GM12878 (cell line): Measurements from ENCODE around the gene SORCS2. TPM values are rescaled to one million over a fixed set of nuclear protein-coding genes. Genes with fewer than 3 reads are reported as not detected.

Source experiments
- ATAC-seq: fragments of 200-7000 bp; cut with Tn5 transposase; 3 replicates; pipeline ENCODE4 v1.9.1; 2020; ENCODE audit warnings: mild to moderate bottlenecking, moderate library complexity
- BruUV-seq: library from RNA; stranded (reverse); fragments of 400-500 nt; replicated peaks from 2 replicates; lab custom pipeline; 2021; lab: Mats Ljungman, UMichigan
- CTCF ChIA-PET: fragments of 300-600 bp; sonication (Branson Sonifier 250); formaldehyde crosslinking; extraction: SDS; loops from one replicate; lab custom pipeline; 2021; ENCODE audit warnings: inconsistent platforms; lab: Yijun Ruan, JAX
- POLR2A ChIA-PET: fragments of 350-600 bp; formaldehyde crosslinking; extraction: SDS; loops from one replicate; lab custom pipeline; 2021; ENCODE audit warnings: inconsistent platforms; lab: Charles Lee
- RAD21 ChIA-PET: fragments of 300-600 bp; sonication (Branson Sonifier 250); formaldehyde crosslinking; loops from one replicate; lab custom pipeline; 2023; ENCODE audit warnings: antibody characterized with exemption; ENCODE audit not compliant: unreplicated experiment; lab: Charles Lee
- SMC1A ChIA-PET: fragments of 300-600 bp; sonication (Branson Sonifier 250); formaldehyde crosslinking; loops from one replicate; lab custom pipeline; 2023; ENCODE audit not compliant: unreplicated experiment, uncharacterized antibody; lab: Charles Lee
- DNase-seq: peaks from one replicate; pipeline ENCODE4 v3.0.0-alpha.2; 2011; ENCODE audit warnings: low read depth, low spot score
- FAIRE-seq: peaks from 3 replicates; lab custom pipeline; 2011; peaks lifted over from hg19 to GRCh38; lab: Jason Lieb, UNC
- H2AFZ ChIP-seq: 2 replicates; pipeline ENCODE4 v1.6.0; 2011; ENCODE audit warnings: low read depth, low read length, control low read depth; ENCODE audit not compliant: control insufficient read depth
- H3K27ac ChIP-seq: 2 replicates; pipeline ENCODE4 v1.5.1; 2011; ENCODE audit warnings: control low read depth; ENCODE audit not compliant: control insufficient read depth, insufficient read depth
- H3K27me3 ChIP-seq, 2 experiments: replicated peaks in 1 of 2; 2 replicates each; pipeline versions ENCODE4 v1.6.0 to v1.6.1; 2011; ENCODE audit warnings: low read length in 1 of 2; ENCODE audit not compliant: control insufficient read depth in 2 of 2, insufficient read depth in 2 of 2
- H3K36me3 ChIP-seq, 2 experiments: 2 replicates each; pipeline ENCODE4 v1.5.1; 2011; ENCODE audit warnings: low read length in 1 of 2; ENCODE audit not compliant: control insufficient read depth in 2 of 2, insufficient read depth in 2 of 2
- H3K4me1 ChIP-seq: 2 replicates; pipeline ENCODE4 v1.6.1; 2011; ENCODE audit warnings: mild to moderate bottlenecking, low read length, moderate library complexity, mixed read lengths; ENCODE audit not compliant: control insufficient read depth, insufficient read depth
- H3K4me2 ChIP-seq: 2 replicates; pipeline ENCODE4 v1.6.0; 2011; ENCODE audit warnings: control low read depth; ENCODE audit not compliant: control insufficient read depth, insufficient read depth
- H3K4me3 ChIP-seq: fragments of 200-600 bp; sonication (generic); 2 replicates; pipeline ENCODE4 v1.5.1; 2016
- H3K79me2 ChIP-seq: 2 replicates; pipeline ENCODE4 v1.6.0; 2011; ENCODE audit warnings: low read length; ENCODE audit not compliant: control insufficient read depth, insufficient read depth
- H3K9ac ChIP-seq: 2 replicates; pipeline ENCODE4 v1.8.0; 2011; ENCODE audit warnings: low read length, control low read depth, mixed read lengths; ENCODE audit not compliant: control insufficient read depth, insufficient read depth
- H3K9me3 ChIP-seq: replicated peaks from 3 replicates; pipeline ENCODE4 v1.5.1; 2011; ENCODE audit warnings: mild to moderate bottlenecking, low read length; ENCODE audit not compliant: control insufficient read depth, insufficient read depth
- H4K20me1 ChIP-seq: 2 replicates; pipeline ENCODE4 v1.6.0; 2011; ENCODE audit not compliant: control insufficient read depth, insufficient read depth
- DPF2 ChIP-seq: fragments of 450-650 bp; IDR thresholded peaks from 2 replicates; pipeline ENCODE4 v1.6.1; 2017; ENCODE audit warnings: mild to moderate bottlenecking
- HDAC6 ChIP-seq: fragments of 200-600 bp; sonication (generic); IDR thresholded peaks from one replicate; pipeline ENCODE4 v1.8.0; 2017; ENCODE audit warnings: antibody characterized with exemption; ENCODE audit not compliant: unreplicated experiment
- LARP7 ChIP-seq: fragments of 450-650 bp; IDR thresholded peaks from 2 replicates; pipeline ENCODE4 v1.6.1; 2017; ENCODE audit warnings: mild to moderate bottlenecking
- PRDM15 ChIP-seq: fragments of 450-650 bp; formaldehyde crosslinking; IDR thresholded peaks from 2 replicates; pipeline ENCODE4 v1.4.0; 2020; ENCODE audit warnings: mild to moderate bottlenecking, moderate library complexity
- whole genome bisulfite sequencing: methylation state at CpG from one replicate; pipeline ENCODE4 v1.1.6; 2016; ENCODE audit warnings: low lambda C conversion rate; ENCODE audit not compliant: insufficient replicate concordance, insufficient coverage; ENCODE audit errors: missing lambda C conversion rate; 5-methylcytosine and 5-hydroxymethylcytosine counted together
- in situ Hi-C: fragments of 300-500 bp; cut with MboI; formaldehyde crosslinking; loops from 9 replicates; pipeline ENCODE4 v1.14.3; 2018; ENCODE audit warnings: mixed read lengths
- intact Hi-C: fragments of 100-400 bp; cut with micrococcal nuclease; formaldehyde crosslinking; loops from one replicate; pipeline ENCODE4 v1.14.2; 2022; ENCODE audit not compliant: unreplicated experiment
- polyA plus RNA-seq, 11 experiments: library from polyadenylated mRNA; depleted of rRNA in 4 of 11; unstranded in 6 of 11; stranded (reverse) in 5 of 11; fragments of >200 nt; fragmentation: Nextera tagmentation in 4 of 11; fragmentation: Illumina TruSeq in 1 of 11; extraction: Ambion mirVana in 4 of 11; extraction: Trizol in 1 of 11; gene quantifications; 1 replicate in 1 of 11; 2 replicates in 10 of 11; pipeline versions ENCODE4 v1.2.1 to v1.2.3, GENCODE V29; 2011 to 2016; ENCODE audit warnings: inconsistent platforms in 2 of 11, missing spikeins in 2 of 11, low read depth in 1 of 11
- total RNA-seq, 4 experiments: library from RNA; depleted of rRNA in 3 of 4; stranded (reverse); fragments of >200 nt in 3 of 4; fragmentation: Illumina TruSeq in 1 of 4; extraction: Trizol in 1 of 4; gene quantifications; 2 replicates each; pipeline versions ENCODE4 v1.2.1 to v1.2.3, GENCODE V29; 2013 to 2021

SORCS2 gene
- total and polyA plus RNA-seq, 10 of the 15 experiments (the other 5 are each of a cell fraction or from before 2014, with no cell fraction given), result 0.01 to 0.15 (median 0.05) TPM; not detected in 5

- WGBS, result 18% methylated on average over 12 of the region's 12 CpGs
- Histone ChIP-seq H3K36me3 (no peaks in the 10 kb centered on the region), H3K4me3 (no peak overlapping the region), H3K27me3 (peaks cover 0 to 3% of the 10 kb centered on the region in 2 experiments; a peak in 2 of 4 replicates), H3K9me3 (no peaks in the 10 kb centered on the region), H3K27ac (no peak overlapping the region), H3K9ac (no peak overlapping the region), H4K20me1 (no peaks in the 10 kb centered on the region), H2AFZ (no peak overlapping the region)
- SMC1A ChIA-PET, result no interaction called here
- BruUV-seq, result no TSS peak
- RAD21 ChIA-PET, result no interaction called here
- no peak for FAIRE-seq
- no peak for ATAC-seq
- in situ Hi-C loops (no loop called here), intact Hi-C loops (no loop called here)
- CTCF ChIA-PET, result no interaction called here
- POLR2A ChIA-PET, result no interaction called here
- no peak for TF ChIP-seq DPF2
- no peak for TF ChIP-seq HDAC6
- no peak for TF ChIP-seq PRDM15 (CRISPR knock-in tag)
- TF ChIP-seq LARP7, result no peak
- TF ChIP-seq, all 136 proteins: peak for 0
- Histone ChIP-seq H3K4me1 (no peaks in the 10 kb centered on the region), H3K79me2 (no peaks in the 10 kb centered on the region), H3K4me2 (no peak overlapping the region)
- DNase-seq, result no peak
These were observed 324.4 kb downstream of the SORCS2 start for GRCh38 chr4:7516773-7517144.
